ACC112 (cell line): ENCODE data around the gene IGF2BP3.

Experiments used
- H2AFZ ChIP-seq: fragments of 200-600 bp; sonication (generic); one replicate; pipeline ENCODE4 v1.6.0; 2017; ENCODE audit warnings: antibody characterized with exemption, low read length; ENCODE audit not compliant: unreplicated experiment
- H3K27ac ChIP-seq: fragments of 200-600 bp; sonication (generic); 2 replicates; pipeline ENCODE4 v1.5.1; 2014; ENCODE audit warnings: low read depth, mild to moderate bottlenecking, antibody characterized with exemption, low read length, moderate library complexity
- H3K27me3 ChIP-seq: fragments of 200-600 bp; sonication (generic); 2 replicates; pipeline ENCODE4 v1.6.1; 2014; ENCODE audit warnings: mild to moderate bottlenecking, antibody characterized with exemption, low read length, moderate library complexity, mixed read lengths; ENCODE audit not compliant: insufficient read depth
- H3K36me3 ChIP-seq: fragments of 200-600 bp; sonication (generic); 2 replicates; pipeline ENCODE4 v1.6.1; 2016; ENCODE audit warnings: mild to moderate bottlenecking, antibody characterized with exemption, low read length, moderate library complexity, mixed read lengths; ENCODE audit not compliant: insufficient read depth
- H3K4me1 ChIP-seq: fragments of 200-600 bp; sonication (generic); one replicate; pipeline ENCODE4 v1.6.1; 2016; ENCODE audit warnings: low read length, mixed read lengths; ENCODE audit not compliant: insufficient read depth, unreplicated experiment, control insufficient read depth
- H3K4me3 ChIP-seq: fragments of 200-600 bp; sonication (generic); 2 replicates; pipeline ENCODE4 v1.5.1; 2014; ENCODE audit warnings: mild to moderate bottlenecking, low read depth, low read length
- H3K79me2 ChIP-seq: fragments of 200-600 bp; sonication (generic); one replicate; pipeline ENCODE4 v1.6.0; 2016; ENCODE audit warnings: low read length; ENCODE audit not compliant: control insufficient read depth, unreplicated experiment, insufficient read depth

IGF2BP3 gene

DNA sequence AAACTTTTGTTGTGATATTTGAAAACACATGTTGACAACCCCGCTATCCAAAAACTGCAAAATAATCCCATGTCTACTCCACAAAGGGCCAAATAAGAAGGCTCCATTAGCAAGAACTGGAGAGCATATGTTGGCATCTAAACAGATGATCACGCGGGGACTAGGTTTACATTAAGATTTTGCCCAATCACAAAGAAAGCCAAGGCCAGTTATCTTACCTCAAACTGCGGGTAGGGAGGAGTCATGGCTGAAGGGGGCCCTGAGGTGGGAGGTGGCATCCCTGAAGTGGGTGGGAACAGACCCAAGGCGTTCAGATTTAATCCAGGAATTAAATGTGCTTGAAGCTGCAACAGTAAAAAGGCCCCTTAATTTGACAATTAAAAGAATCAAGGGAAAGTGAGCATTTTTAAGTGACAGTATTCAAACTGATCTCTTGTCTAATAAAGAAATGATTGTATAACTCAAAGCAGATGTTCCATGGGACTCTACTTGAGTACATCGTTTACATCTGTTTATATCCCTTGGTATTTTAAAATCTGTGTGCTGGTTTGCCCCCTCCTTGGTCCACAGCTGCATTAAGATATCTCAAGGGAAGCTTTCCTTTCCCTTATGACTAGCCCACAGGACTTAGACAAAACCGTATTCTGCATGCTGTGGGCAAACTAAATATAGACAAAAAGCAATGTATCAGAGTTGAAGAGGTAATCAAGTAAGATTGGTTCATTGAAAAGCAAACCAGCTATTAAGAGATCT is 128.3 kb downstream of the IGF2BP3 start:
- H2AFZ ChIP-seq, result no peak overlapping the region
- no peak overlapping the region for H3K4me3 ChIP-seq
- no peak overlapping the region for H3K27ac ChIP-seq
- H3K36me3 ChIP-seq, result peaks cover 47% of the 10 kb centered on the region
- peaks cover 11% of the 10 kb centered on the region for H3K4me1 ChIP-seq
- H3K27me3 ChIP-seq, result no peaks in the 10 kb centered on the region
- H3K79me2 ChIP-seq, result peaks cover 29% of the 10 kb centered on the region

DNA sequence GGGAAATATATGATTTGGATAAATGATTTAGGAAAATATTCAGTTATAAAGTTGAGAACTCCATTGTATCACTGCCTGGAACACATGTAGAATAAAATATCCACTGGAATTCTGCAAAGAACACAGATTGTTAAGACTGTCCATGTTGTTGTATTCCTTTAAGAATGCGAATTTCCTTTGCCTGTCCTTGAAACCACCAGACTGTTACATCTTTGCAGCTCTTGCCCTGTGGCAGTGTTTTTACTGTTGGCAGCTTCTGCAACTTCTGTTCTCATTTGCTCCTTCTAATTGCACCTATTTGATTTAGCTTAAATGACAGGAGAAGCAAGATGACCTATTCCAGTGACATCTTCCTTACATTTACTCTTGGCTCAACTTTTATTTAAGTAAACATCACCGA is 131.4 kb downstream of the IGF2BP3 start:
- Histone ChIP-seq H3K79me2 (peaks cover 7% of the 10 kb centered on the region), H3K4me3 (no peak overlapping the region), H3K36me3 (peaks cover 41% of the 10 kb centered on the region), H3K27me3 (no peaks in the 10 kb centered on the region), H3K27ac (no peak overlapping the region), H3K4me1 (peaks cover 17% of the 10 kb centered on the region), H2AFZ (no peak overlapping the region)

DNA sequence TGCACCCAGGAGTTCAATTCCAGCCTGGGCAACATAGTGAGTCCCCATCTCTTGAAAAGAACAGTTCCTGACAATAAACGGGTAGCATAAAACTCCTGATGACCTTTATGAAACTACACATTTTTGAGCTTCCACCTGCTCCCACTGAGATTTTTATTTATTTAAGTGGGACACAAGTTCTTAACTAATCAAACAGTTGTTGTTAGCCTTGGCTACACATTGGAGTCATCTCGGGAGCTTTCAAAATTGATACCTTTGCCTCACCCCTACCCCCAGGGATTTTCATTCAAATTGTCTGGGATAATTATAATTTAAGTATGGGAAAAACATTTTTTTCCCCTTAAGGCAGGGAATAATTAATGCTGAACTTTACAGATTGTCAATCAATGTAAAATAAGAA is 131.9 kb downstream of the IGF2BP3 start:
- Histone ChIP-seq H3K4me3 (no peak overlapping the region), H3K36me3 (peaks cover 37% of the 10 kb centered on the region), H3K27me3 (no peaks in the 10 kb centered on the region), H3K79me2 (peaks cover 7% of the 10 kb centered on the region), H3K27ac (no peak overlapping the region), H2AFZ (no peak overlapping the region), H3K4me1 (peaks cover 20% of the 10 kb centered on the region)

DNA sequence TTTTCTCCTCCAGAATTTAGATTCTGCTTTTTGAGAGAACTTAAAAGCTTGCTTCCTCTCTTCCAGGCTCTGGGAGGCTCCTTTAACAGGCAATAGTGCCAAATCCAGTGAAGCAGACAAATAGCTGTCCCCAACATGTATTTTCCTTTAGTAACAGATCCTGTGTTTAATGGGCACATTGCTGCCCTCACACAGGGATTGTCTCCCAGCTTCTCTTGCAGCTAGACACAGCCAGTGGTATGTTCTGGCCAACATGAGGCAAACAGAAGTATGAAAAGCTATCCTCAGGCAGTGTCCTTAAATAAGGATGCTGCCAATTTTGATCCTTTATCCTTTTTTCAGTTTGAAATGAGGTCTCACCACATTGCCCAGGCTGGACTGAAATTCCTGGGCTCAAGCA is 132.9 kb downstream of the IGF2BP3 start:
- Histone ChIP-seq H3K36me3 (peaks cover 32% of the 10 kb centered on the region), H3K27ac (no peak overlapping the region), H3K4me3 (no peak overlapping the region)

DNA sequence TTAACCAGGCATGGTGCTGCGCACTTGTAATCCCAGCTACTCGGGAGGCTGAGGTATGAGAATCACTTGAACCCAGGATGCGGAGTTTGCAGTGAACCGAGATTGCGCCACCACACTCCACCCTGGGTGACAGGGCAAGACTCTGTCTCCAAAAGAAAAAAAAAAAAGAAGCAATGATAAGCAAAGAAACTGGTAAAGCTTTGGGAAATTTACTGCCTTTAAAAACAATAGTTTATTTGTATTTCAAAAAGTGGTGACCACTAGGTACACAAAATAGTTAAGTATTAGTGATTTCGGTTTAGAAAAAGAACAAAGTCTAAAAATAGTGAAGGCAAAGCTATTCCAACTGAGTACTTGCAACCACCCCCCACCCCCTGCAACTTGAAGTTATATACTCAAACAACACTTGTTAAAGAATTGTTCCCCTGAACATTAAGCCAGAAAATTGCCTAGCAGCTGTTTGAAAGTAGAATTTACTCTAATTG is 133.4 kb downstream of the IGF2BP3 start:
- no peak overlapping the region for H2AFZ ChIP-seq
- H3K4me1 ChIP-seq, result peaks cover 36% of the 10 kb centered on the region
- no peak overlapping the region for H3K4me3 ChIP-seq
- peaks cover 7% of the 10 kb centered on the region for H3K79me2 ChIP-seq
- H3K27me3 ChIP-seq, result no peaks in the 10 kb centered on the region
- no peak overlapping the region for H3K27ac ChIP-seq
- peaks cover 37% of the 10 kb centered on the region for H3K36me3 ChIP-seq

More for the DNA sequence above, 132.9 kb downstream of the IGF2BP3 start:
- Histone ChIP-seq H3K27me3 (no peaks in the 10 kb centered on the region), H2AFZ (no peak overlapping the region), H3K4me1 (peaks cover 31% of the 10 kb centered on the region), H3K79me2 (peaks cover 7% of the 10 kb centered on the region)

DNA sequence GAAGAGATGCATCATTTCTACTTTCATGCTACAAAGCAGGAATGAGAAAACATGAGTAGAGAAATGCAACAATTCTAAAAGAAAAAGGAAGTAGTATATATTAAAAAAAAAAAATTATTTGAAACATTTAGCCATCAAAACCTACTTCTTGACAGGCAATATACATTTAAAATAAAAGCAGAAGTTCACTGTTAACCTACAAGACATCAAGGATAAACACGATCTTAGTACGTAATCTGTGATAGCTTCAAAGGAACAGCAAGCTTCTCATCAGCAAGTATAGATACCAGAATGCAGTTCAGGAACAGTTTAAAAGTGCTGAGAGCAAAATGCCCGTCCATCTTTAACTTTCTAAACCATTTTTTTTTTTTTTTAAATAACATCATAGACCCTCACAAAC is 134.2 kb downstream of the IGF2BP3 start:
- Histone ChIP-seq H3K27ac (peak overlapping the region; percentile 93; the same call in 1 of the 2 replicates), H2AFZ (no peak overlapping the region), H3K4me1 (peaks cover 37% of the 10 kb centered on the region), H3K36me3 (peaks cover 40% of the 10 kb centered on the region), H3K79me2 (peaks cover 7% of the 10 kb centered on the region), H3K27me3 (no peaks in the 10 kb centered on the region), H3K4me3 (no peak overlapping the region)

DNA sequence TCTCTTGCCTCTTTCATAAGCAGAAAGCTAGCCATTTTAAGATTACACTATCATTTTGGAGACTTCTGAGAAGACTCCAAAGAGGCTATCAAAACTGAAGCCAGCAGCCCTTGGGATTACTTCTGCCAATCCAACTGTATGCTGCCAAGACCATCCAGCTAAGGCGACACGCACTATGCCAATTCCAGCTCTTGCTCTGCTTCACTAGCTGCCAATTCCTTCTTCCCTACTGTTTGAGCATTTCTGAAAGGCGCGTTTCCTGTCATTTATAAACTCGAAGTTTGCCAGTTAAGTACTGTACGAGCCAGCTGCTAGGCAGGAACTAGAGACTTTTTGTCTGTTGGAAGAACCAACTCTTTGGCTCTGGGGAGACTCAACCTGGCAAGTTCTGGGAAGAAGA is 134.7 kb downstream of the IGF2BP3 start:
- no peaks in the 10 kb centered on the region for H3K27me3 ChIP-seq
- H3K4me3 ChIP-seq, result no peak overlapping the region
- peaks cover 42% of the 10 kb centered on the region for H3K36me3 ChIP-seq
- H2AFZ ChIP-seq, result no peak overlapping the region
- H3K4me1 ChIP-seq, result peaks cover 37% of the 10 kb centered on the region
- H3K27ac ChIP-seq, result peak overlapping the region; percentile 93
- H3K79me2 ChIP-seq, result peaks cover 7% of the 10 kb centered on the region

DNA sequence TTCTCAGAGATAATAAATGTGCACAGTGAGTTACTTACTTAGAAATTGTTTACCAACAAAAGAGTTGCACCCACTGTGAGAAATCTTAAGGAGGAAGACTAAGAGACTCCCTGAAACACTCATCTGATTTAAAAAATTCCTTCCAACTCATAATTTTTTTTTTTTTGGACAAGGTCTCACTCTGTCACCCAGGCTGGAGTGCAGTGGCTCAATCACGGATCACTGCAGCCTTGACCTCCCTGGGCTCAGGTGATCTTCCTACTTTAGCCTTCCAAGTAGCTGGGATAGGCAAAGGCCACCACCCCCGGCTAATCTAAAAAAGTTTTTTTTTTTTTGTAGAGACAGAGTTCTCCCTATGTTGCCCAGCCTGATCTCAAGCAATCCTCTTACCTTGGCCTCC is 135.2 kb downstream of the IGF2BP3 start:
- peaks cover 37% of the 10 kb centered on the region for H3K4me1 ChIP-seq
- no peak overlapping the region for H3K4me3 ChIP-seq
- H3K79me2 ChIP-seq, result peaks cover 7% of the 10 kb centered on the region
- no peak overlapping the region for H2AFZ ChIP-seq
- peak overlapping the region; percentile 93 for H3K27ac ChIP-seq
- H3K27me3 ChIP-seq, result no peaks in the 10 kb centered on the region
- peaks cover 42% of the 10 kb centered on the region for H3K36me3 ChIP-seq

DNA sequence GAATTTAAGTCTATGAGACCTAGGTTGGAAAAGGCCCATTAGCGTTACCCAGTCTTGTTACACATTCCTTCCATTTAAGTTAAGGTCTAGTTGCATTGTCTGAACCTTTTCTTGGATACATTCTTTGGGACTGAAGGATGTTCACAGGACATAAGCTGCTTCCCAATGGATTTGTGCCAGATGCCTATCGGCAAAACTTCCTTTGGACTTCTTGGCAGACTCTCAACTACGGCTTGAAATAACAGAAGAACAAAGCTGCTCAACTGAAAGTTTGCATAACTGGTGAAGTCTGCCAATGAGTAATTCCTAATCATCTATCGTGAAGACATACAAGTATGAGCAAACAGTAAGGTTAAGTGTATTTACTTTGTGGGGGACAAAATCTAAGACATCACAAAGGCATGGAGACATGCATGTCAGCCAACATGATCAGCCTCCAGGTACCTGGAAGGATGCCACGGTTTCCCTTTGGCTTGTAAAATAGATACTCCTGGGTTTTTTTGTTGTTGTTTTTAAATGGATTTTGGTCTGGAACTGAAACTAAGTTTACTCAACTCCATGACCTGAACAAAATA is 135.7 kb downstream of the IGF2BP3 start:
- Histone ChIP-seq H3K36me3 (peaks cover 39% of the 10 kb centered on the region), H2AFZ (no peak overlapping the region), H3K79me2 (peaks cover 7% of the 10 kb centered on the region), H3K4me1 (peaks cover 37% of the 10 kb centered on the region), H3K27ac (peak overlapping the region; percentile 93), H3K27me3 (no peaks in the 10 kb centered on the region), H3K4me3 (peak overlapping the region; percentile 56)

DNA sequence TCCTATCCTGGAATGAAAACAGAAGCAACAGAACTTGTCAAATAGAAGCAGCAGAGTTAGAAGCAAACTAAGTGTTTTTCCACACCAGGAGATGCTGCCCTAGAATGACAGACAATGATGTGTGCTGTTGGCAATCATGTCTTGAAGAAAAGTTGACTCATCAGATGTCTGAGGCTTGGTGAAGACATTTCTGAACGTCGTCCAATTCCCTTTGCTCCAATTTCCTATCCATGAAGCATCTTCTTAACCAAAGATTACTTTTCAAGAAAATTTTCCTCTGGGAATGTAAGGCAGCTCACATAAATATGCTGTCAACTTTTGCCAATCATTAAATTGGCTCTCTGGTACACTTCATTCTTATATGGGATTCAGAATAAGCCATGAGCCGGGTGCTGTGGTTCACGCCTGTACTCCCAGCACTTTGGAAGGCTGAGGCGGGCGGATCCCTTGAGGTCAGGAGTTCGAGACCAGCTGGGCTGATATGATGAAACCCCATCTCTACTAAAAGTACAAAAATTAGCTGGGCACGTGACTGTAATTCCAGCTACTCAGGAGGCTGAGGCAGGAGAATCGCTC is 136.5 kb downstream of the IGF2BP3 start:
- Histone ChIP-seq H3K27ac (peak overlapping the region; percentile 93), H2AFZ (no peak overlapping the region), H3K4me3 (peak overlapping the region; percentile 56), H3K36me3 (peaks cover 38% of the 10 kb centered on the region), H3K4me1 (peaks cover 37% of the 10 kb centered on the region), H3K27me3 (no peaks in the 10 kb centered on the region), H3K79me2 (peaks cover 12% of the 10 kb centered on the region)
